ENCODE results near the gene TMLHE.
"Not testable (repeated sequence)": the region's sequence is repeated elsewhere in the genome, so short reads cannot be mapped to it uniquely, and the experiment has no call there.

- TF ChIP-seq, protein P1, sequence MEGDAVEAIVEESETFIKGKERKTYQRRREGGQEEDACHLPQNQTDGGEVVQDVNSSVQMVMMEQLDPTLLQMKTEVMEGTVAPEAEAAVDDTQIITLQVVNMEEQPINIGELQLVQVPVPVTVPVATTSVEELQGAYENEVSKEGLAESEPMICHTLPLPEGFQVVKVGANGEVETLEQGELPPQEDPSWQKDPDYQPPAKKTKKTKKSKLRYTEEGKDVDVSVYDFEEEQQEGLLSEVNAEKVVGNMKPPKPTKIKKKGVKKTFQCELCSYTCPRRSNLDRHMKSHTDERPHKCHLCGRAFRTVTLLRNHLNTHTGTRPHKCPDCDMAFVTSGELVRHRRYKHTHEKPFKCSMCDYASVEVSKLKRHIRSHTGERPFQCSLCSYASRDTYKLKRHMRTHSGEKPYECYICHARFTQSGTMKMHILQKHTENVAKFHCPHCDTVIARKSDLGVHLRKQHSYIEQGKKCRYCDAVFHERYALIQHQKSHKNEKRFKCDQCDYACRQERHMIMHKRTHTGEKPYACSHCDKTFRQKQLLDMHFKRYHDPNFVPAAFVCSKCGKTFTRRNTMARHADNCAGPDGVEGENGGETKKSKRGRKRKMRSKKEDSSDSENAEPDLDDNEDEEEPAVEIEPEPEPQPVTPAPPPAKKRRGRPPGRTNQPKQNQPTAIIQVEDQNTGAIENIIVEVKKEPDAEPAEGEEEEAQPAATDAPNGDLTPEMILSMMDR (conservative IDR thresholded peaks at IDR 0.05; ENCODE audit: low read depth, low read length): not testable (repeated sequence)
- TF ChIP-seq EZH2 (IDR thresholded peaks at IDR 0.05; ENCODE audit: borderline replicate concordance, low read depth, low read length, poor library complexity, severe bottlenecking): not testable (repeated sequence)
Measured at GRCh38 chrX:155460501-155460900, 152.3 kb downstream of the TMLHE start.

Measured in A673 (cell line).